ENCODE measurements around the gene PRPF8. TPM values are rescaled to one million over a fixed set of nuclear protein-coding genes. Genes with fewer than 3 reads are reported as not detected.

PRPF8 gene
- total and polyA plus RNA-seq, 4 donors: 50.2 to 110 (median 82.3) TPM

- H3K36me3 ChIP-seq (ENCODE audit: control insufficient read depth in 4 of 4, insufficient read depth in 3 of 4, low read depth in 1 of 4, low read length in 3 of 4): peaks cover 11 to 24% (median 14%) of the 10 kb centered on the region in 4 donors
- 69% methylated on average over 10 of the region's 10 CpGs for WGBS
- no peak overlapping the region for H3K9ac ChIP-seq (ENCODE audit: low read depth in 1 of 2, low read length in 2 of 2)
- no peak for DNase-seq (ENCODE audit: low spot score)
- H3K9me3 ChIP-seq (ENCODE audit: control insufficient read depth in 4 of 4, low read length in 3 of 4): no peaks in the 10 kb centered on the region
- H3K27ac ChIP-seq (ENCODE audit: low read depth in 1 of 2, low read length in 2 of 2): peak overlapping the region; percentile 95 to 96
- no peaks in the 10 kb centered on the region for H3K27me3 ChIP-seq (ENCODE audit: control insufficient read depth in 4 of 4, insufficient read depth in 4 of 4, low read length in 3 of 4)
- no peak for TF ChIP-seq SP1 (IDR thresholded peaks at IDR 0.05)
- TF ChIP-seq HNF4A (conservative IDR thresholded peaks at IDR 0.05): no peak
- TF ChIP-seq EGR1 (IDR thresholded peaks at IDR 0.05; ENCODE audit: low read depth in 2 of 2): no peak
- peaks cover 9 to 57% (median 25%) of the 10 kb centered on the region in 4 donors for H3K4me1 ChIP-seq (ENCODE audit: control insufficient read depth in 4 of 4, insufficient read depth in 4 of 4, low read length in 3 of 4)
- peak overlapping the region in 2 of 3 donors; percentile 89 to 96 for H3K4me3 ChIP-seq (ENCODE audit: low read depth in 1 of 3, low read length in 3 of 3)
Measured at GRCh38 chr17:1713160-1713877, 28.7 kb upstream of the PRPF8 start.

GRCh38 chr17:1712271-1712670, 27.6 kb upstream of the PRPF8 start:
- no peak overlapping the region for H3K27ac ChIP-seq (ENCODE audit: low read depth in 1 of 2, low read length in 2 of 2)

More at GRCh38 chr17:1712271-1712670, 27.6 kb upstream of the PRPF8 start:
- H3K4me1 ChIP-seq (ENCODE audit: control insufficient read depth in 4 of 4, insufficient read depth in 4 of 4, low read length in 3 of 4): peaks cover 6 to 47% (median 19%) of the 10 kb centered on the region in 4 donors
- peaks cover 12 to 24% (median 15%) of the 10 kb centered on the region in 4 donors for H3K36me3 ChIP-seq (ENCODE audit: control insufficient read depth in 4 of 4, insufficient read depth in 3 of 4, low read depth in 1 of 4, low read length in 3 of 4)
- TF ChIP-seq SP1 (IDR thresholded peaks at IDR 0.05): no peak
- TF ChIP-seq, protein P1, sequence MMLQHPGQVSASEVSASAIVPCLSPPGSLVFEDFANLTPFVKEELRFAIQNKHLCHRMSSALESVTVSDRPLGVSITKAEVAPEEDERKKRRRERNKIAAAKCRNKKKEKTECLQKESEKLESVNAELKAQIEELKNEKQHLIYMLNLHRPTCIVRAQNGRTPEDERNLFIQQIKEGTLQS (IDR thresholded peaks at IDR 0.05): no peak
- TF ChIP-seq YY1 (IDR thresholded peaks at IDR 0.05): no peak
- TF ChIP-seq NR2F2 (IDR thresholded peaks at IDR 0.05): no peak
- TF ChIP-seq EGR1 (IDR thresholded peaks at IDR 0.05; ENCODE audit: low read depth in 2 of 2): no peak
- TF ChIP-seq HNF4A (conservative IDR thresholded peaks at IDR 0.05): no peak
- no peak for TF ChIP-seq HNF4G (IDR thresholded peaks at IDR 0.05)
- TF ChIP-seq, protein P2, sequence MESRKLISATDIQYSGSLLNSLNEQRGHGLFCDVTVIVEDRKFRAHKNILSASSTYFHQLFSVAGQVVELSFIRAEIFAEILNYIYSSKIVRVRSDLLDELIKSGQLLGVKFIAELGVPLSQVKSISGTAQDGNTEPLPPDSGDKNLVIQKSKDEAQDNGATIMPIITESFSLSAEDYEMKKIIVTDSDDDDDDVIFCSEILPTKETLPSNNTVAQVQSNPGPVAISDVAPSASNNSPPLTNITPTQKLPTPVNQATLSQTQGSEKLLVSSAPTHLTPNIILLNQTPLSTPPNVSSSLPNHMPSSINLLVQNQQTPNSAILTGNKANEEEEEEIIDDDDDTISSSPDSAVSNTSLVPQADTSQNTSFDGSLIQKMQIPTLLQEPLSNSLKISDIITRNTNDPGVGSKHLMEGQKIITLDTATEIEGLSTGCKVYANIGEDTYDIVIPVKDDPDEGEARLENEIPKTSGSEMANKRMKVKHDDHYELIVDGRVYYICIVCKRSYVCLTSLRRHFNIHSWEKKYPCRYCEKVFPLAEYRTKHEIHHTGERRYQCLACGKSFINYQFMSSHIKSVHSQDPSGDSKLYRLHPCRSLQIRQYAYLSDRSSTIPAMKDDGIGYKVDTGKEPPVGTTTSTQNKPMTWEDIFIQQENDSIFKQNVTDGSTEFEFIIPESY (IDR thresholded peaks at IDR 0.05): no peak
- no peak for TF ChIP-seq CTCF (IDR thresholded peaks at IDR 0.05; ENCODE audit: low read depth, low read length, missing input control)
- no peak for TF ChIP-seq RAD21 (IDR thresholded peaks at IDR 0.05)
- no peak for TF ChIP-seq TAF1 (conservative IDR thresholded peaks at IDR 0.05)
- TF ChIP-seq FOXA1 (IDR thresholded peaks at IDR 0.05): no peak
- no peak for TF ChIP-seq FOXA2 (IDR thresholded peaks at IDR 0.05)
- TF ChIP-seq GABPA (IDR thresholded peaks at IDR 0.05 in 1 of 2, conservative IDR thresholded peaks at IDR 0.05 in 1 of 2): no peak
- H3K27me3 ChIP-seq (ENCODE audit: control insufficient read depth in 4 of 4, insufficient read depth in 4 of 4, low read length in 3 of 4): no peaks in the 10 kb centered on the region
- H3K4me3 ChIP-seq (ENCODE audit: low read depth in 1 of 3, low read length in 3 of 3): no peak overlapping the region
- WGBS: 91% methylated on average over 8 of the region's 8 CpGs
- DNase-seq (ENCODE audit: low spot score): no peak
- H3K9me3 ChIP-seq (ENCODE audit: control insufficient read depth in 4 of 4, low read length in 3 of 4): no peaks in the 10 kb centered on the region
- H3K9ac ChIP-seq (ENCODE audit: low read depth in 1 of 2, low read length in 2 of 2): no peak overlapping the region

Data from liver (tissue), 9 donors.